ENCODE results near the gene DNAH14. TPM values are rescaled to one million over a fixed set of nuclear protein-coding genes. Genes with fewer than 3 reads are reported as not detected.

DNAH14 gene
- polyA plus RNA-seq, 1 donor (not counting 4 experiments of a cell fraction or from before 2014, with no cell fraction given), result 6.4 TPM

DNA sequence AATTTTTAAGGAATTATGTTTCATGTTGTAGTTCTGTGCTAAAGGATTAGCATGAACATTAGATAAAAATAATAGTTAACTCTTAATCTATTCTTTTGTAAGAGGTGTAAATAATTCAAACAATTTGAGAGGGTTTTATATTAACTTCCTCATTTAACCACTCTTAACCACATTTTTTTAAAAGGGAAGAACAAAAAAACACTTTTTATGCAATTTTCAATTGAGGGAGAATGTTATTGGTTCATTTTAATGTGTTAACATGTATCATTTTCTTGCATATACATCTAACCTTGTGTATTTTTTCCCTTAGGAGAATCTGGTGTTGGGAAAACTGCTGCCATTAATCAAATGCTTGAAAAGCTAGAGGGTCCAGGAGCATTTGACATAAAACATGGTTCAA is 329.3 kb downstream of the DNAH14 start:
- TF ChIP-seq, protein P1, sequence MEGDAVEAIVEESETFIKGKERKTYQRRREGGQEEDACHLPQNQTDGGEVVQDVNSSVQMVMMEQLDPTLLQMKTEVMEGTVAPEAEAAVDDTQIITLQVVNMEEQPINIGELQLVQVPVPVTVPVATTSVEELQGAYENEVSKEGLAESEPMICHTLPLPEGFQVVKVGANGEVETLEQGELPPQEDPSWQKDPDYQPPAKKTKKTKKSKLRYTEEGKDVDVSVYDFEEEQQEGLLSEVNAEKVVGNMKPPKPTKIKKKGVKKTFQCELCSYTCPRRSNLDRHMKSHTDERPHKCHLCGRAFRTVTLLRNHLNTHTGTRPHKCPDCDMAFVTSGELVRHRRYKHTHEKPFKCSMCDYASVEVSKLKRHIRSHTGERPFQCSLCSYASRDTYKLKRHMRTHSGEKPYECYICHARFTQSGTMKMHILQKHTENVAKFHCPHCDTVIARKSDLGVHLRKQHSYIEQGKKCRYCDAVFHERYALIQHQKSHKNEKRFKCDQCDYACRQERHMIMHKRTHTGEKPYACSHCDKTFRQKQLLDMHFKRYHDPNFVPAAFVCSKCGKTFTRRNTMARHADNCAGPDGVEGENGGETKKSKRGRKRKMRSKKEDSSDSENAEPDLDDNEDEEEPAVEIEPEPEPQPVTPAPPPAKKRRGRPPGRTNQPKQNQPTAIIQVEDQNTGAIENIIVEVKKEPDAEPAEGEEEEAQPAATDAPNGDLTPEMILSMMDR (optimal IDR thresholded peaks at IDR 0.05 in 1 of 3, IDR thresholded peaks at IDR 0.05 in 1 of 3, conservative IDR thresholded peaks at IDR 0.05 in 1 of 3; ENCODE audit: extremely low read depth in 1 of 3, insufficient read depth in 2 of 3, low read length in 3 of 3), result no peak
- TF ChIP-seq EZH2 (IDR thresholded peaks at IDR 0.05; ENCODE audit: low read length), result no peak
- Histone ChIP-seq H3K4me1 (ENCODE audit: control insufficient read depth, extremely low read depth, insufficient read depth, low read length) (peaks cover 6% of the 10 kb centered on the region), H3K4me3 (ENCODE audit: control insufficient read depth in 2 of 3, extremely low read depth in 1 of 3, insufficient read depth in 2 of 3, low read depth in 1 of 3, low read length in 3 of 3) (no peak overlapping the region), H3K9ac (ENCODE audit: control insufficient read depth, extremely low read depth, insufficient read depth, low read length) (no peak overlapping the region), H3K9me1 (ENCODE audit: control insufficient read depth, extremely low read depth, insufficient read depth, low read length) (no peaks in the 10 kb centered on the region), H2AFZ (ENCODE audit: control insufficient read depth, low read length) (no peak overlapping the region), H3K9me3 (ENCODE audit: control insufficient read depth, low read depth, low read length) (no peaks in the 10 kb centered on the region), H4K20me1 (ENCODE audit: control insufficient read depth, extremely low read depth, insufficient read depth, low read length) (no peaks in the 10 kb centered on the region), H3K27ac (ENCODE audit: control insufficient read depth, insufficient read depth, low read length) (no peak overlapping the region), H3K79me2 (ENCODE audit: control insufficient read depth, insufficient read depth, low read length) (no peaks in the 10 kb centered on the region), H3K36me3 (ENCODE audit: control insufficient read depth in 2 of 2, extremely low read depth in 1 of 2, insufficient read depth in 2 of 2, low read length in 2 of 2) (no peaks in the 10 kb centered on the region), H3K4me2 (ENCODE audit: control insufficient read depth, extremely low read depth, insufficient read depth, low read depth, low read length) (no peak overlapping the region), H3K27me3 (ENCODE audit: control insufficient read depth, extremely low read depth, insufficient read depth, low read length) (no peaks in the 10 kb centered on the region)
- dilution Hi-C loops (cut with MboI; ENCODE audit: extremely low pct_ligation_motif_present, low sequenced_read_pairs), result no loop called here
- FAIRE-seq (no peak), DNase-seq (ENCODE audit: low read depth, low spot score) (no peak)

DNA sequence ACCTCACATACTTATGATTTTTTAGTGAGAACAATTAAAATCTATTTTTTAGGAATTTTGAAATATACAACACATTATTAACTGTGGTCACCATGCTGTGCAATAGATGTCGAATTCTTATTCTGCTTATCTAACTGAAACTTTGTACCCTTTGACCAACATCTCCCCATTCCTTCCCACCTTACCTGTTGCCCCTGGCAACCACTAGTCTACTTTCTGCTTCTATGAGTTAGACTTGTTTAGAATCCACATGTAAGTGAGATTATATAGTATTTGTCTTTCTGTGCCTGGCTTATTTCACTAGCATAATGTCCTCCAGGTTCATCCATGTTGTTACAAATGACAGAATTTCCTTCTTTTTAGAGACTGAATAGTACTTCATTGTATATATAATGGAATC is 330.1 kb downstream of the DNAH14 start:
- H3K9me1 ChIP-seq (ENCODE audit: control insufficient read depth, extremely low read depth, insufficient read depth, low read length), result no peaks in the 10 kb centered on the region
- no peaks in the 10 kb centered on the region for H3K27me3 ChIP-seq (ENCODE audit: control insufficient read depth, extremely low read depth, insufficient read depth, low read length)
- H3K36me3 ChIP-seq (ENCODE audit: control insufficient read depth in 2 of 2, extremely low read depth in 1 of 2, insufficient read depth in 2 of 2, low read length in 2 of 2), result no peaks in the 10 kb centered on the region
- no peak overlapping the region for H3K4me3 ChIP-seq (ENCODE audit: control insufficient read depth in 2 of 3, extremely low read depth in 1 of 3, insufficient read depth in 2 of 3, low read depth in 1 of 3, low read length in 3 of 3)
- DNase-seq (ENCODE audit: low read depth, low spot score) (no peak), FAIRE-seq (no peak)
- H3K27ac ChIP-seq (ENCODE audit: control insufficient read depth, insufficient read depth, low read length), result no peak overlapping the region
- H4K20me1 ChIP-seq (ENCODE audit: control insufficient read depth, extremely low read depth, insufficient read depth, low read length), result no peaks in the 10 kb centered on the region
- no peaks in the 10 kb centered on the region for H3K9me3 ChIP-seq (ENCODE audit: control insufficient read depth, low read depth, low read length)
- dilution Hi-C loops (cut with MboI; ENCODE audit: extremely low pct_ligation_motif_present, low sequenced_read_pairs), result no loop called here
- no peaks in the 10 kb centered on the region for H3K79me2 ChIP-seq (ENCODE audit: control insufficient read depth, insufficient read depth, low read length)
- no peaks in the 10 kb centered on the region for H3K4me1 ChIP-seq (ENCODE audit: control insufficient read depth, extremely low read depth, insufficient read depth, low read length)
- H3K9ac ChIP-seq (ENCODE audit: control insufficient read depth, extremely low read depth, insufficient read depth, low read length), result no peak overlapping the region
- TF ChIP-seq, protein P1 (optimal IDR thresholded peaks at IDR 0.05 in 1 of 3, IDR thresholded peaks at IDR 0.05 in 1 of 3, conservative IDR thresholded peaks at IDR 0.05 in 1 of 3; ENCODE audit: extremely low read depth in 1 of 3, insufficient read depth in 2 of 3, low read length in 3 of 3), result no peak
- TF ChIP-seq EZH2 (IDR thresholded peaks at IDR 0.05; ENCODE audit: low read length), result no peak
- no peak overlapping the region for H2AFZ ChIP-seq (ENCODE audit: control insufficient read depth, low read length)
- H3K4me2 ChIP-seq (ENCODE audit: control insufficient read depth, extremely low read depth, insufficient read depth, low read depth, low read length), result no peak overlapping the region
